Lower lobe of right lung (tissue), 2 donors: ENCODE data around the gene SORBS2. TPM values are rescaled to one million over a fixed set of nuclear protein-coding genes. Genes with fewer than 3 reads are reported as not detected.

ENCODE experiments used
- ATAC-seq, 2 donors: fragments of 200-7000 bp; cut with Tn5 transposase; one replicate each; pipeline ENCODE4 v1.9.1; 2020 to 2022; ENCODE audit warnings: mild to moderate bottlenecking in 2 of 2, moderate library complexity in 2 of 2
- DNase-seq: peaks from one replicate; pipeline ENCODE4 v3.0.0-alpha.2; 2020
- H3K27ac ChIP-seq: fragments of 200-600 bp; one replicate; pipeline ENCODE4 v1.8.0; 2022
- H3K27me3 ChIP-seq: fragments of 200-600 bp; one replicate; pipeline ENCODE4 v1.8.0; 2022; ENCODE audit warnings: low read depth
- H3K36me3 ChIP-seq: fragments of 200-600 bp; one replicate; pipeline ENCODE4 v1.8.0; 2022; ENCODE audit warnings: mild to moderate bottlenecking
- H3K4me1 ChIP-seq: fragments of 200-600 bp; one replicate; pipeline ENCODE4 v1.8.0; 2022
- H3K4me3 ChIP-seq: fragments of 200-600 bp; one replicate; pipeline ENCODE4 v1.8.0; 2022; ENCODE audit warnings: mild to moderate bottlenecking
- H3K9me3 ChIP-seq: fragments of 200-600 bp; one replicate; pipeline ENCODE4 v1.8.0; 2022
- intact Hi-C: fragments of 100-400 bp; cut with DNase I; formaldehyde crosslinking; loops from one replicate; pipeline ENCODE4 v1.11.0; 2022
- total RNA-seq: library from RNA; stranded (reverse); fragmentation: NEBNext Ultra II Directional; extraction: Animal tissue kit (Norgen Biotek cat#: 25700); gene quantifications from one replicate; pipeline ENCODE4 v1.2.1, GENCODE V29; 2021
- TF ChIP-seq, protein P1 (sequence below): fragments of 200-600 bp; IDR thresholded peaks from one replicate; pipeline ENCODE4 v1.8.0; 2022; ENCODE audit warnings: antibody characterized with exemption, mild to moderate bottlenecking
- donor health status: DM: no; HTN: yes; CAD: no; lungs with severe emphysema.

SORBS2 gene
- total RNA-seq, 1 donor from 2014 or later = 49.3 TPM

DNA sequence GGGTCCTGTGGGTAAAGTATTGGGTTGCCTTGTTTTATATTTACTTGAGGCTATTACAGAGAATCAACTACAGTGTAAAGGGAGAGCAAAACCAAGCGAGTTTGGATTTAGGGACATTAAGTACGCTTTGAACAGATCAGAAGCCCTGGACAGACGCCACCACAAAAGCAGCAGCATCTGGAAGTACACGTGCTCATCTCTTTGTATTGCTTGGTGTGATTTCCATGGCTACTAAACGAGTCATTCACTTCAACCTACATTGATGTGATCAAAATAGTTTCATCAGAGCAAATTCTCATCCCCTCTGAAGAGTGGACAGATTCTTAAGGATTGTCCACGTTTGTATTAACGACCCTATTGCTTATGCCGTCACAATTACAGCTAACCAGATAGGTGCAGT is 85.1 kb downstream of the SORBS2 start:
- Histone ChIP-seq H3K36me3 (no peaks in the 10 kb centered on the region), H3K4me3 (no peak overlapping the region), H3K9me3 (no peaks in the 10 kb centered on the region), H3K4me1 (peaks cover 36% of the 10 kb centered on the region), H3K27ac (no peak overlapping the region), H3K27me3 (no peaks in the 10 kb centered on the region)
- TF ChIP-seq, protein P1, sequence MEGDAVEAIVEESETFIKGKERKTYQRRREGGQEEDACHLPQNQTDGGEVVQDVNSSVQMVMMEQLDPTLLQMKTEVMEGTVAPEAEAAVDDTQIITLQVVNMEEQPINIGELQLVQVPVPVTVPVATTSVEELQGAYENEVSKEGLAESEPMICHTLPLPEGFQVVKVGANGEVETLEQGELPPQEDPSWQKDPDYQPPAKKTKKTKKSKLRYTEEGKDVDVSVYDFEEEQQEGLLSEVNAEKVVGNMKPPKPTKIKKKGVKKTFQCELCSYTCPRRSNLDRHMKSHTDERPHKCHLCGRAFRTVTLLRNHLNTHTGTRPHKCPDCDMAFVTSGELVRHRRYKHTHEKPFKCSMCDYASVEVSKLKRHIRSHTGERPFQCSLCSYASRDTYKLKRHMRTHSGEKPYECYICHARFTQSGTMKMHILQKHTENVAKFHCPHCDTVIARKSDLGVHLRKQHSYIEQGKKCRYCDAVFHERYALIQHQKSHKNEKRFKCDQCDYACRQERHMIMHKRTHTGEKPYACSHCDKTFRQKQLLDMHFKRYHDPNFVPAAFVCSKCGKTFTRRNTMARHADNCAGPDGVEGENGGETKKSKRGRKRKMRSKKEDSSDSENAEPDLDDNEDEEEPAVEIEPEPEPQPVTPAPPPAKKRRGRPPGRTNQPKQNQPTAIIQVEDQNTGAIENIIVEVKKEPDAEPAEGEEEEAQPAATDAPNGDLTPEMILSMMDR = no peak
- DNase-seq (no peak), ATAC-seq (no peak)
- intact Hi-C loops = no loop called here

DNA sequence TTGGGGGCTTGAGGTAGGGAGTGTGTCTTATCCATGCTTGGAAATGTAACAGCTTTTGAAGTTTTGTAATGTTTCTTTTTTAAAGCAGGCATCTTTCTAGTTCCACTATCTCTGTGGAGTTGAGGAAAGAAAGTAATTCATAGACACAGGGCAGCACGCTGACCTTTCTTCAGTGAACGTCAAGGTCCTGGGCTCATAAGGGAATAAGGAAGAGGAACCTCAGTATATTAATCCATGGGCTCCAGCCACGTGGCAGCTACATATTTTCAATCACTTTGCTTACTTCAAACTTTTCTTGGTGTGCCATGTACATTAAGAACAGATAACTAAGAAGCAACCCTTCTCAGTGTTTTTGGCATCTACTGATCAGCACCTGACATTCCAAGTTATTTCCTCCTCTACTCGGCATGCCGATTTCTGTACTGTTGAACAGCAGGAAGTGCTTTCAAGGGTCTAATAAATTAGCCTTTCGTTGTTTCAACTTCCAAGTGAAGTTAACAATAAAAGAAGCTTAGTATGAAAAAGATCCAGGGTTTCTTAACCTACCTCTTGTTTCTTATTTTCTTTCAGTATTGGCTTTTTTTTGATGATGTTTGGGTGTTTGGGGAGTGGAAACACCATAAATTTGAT is 88.2 kb downstream of the SORBS2 start:
- Histone ChIP-seq H3K27ac (peak overlapping the region; percentile 39), H3K27me3 (no peaks in the 10 kb centered on the region), H3K4me3 (no peak overlapping the region), H3K9me3 (no peaks in the 10 kb centered on the region), H3K4me1 (peaks cover 45% of the 10 kb centered on the region), H3K36me3 (no peaks in the 10 kb centered on the region)
- DNase-seq (no peak), ATAC-seq (no peak)
- intact Hi-C loops = no loop called here
- TF ChIP-seq, protein P1 = no peak

DNA sequence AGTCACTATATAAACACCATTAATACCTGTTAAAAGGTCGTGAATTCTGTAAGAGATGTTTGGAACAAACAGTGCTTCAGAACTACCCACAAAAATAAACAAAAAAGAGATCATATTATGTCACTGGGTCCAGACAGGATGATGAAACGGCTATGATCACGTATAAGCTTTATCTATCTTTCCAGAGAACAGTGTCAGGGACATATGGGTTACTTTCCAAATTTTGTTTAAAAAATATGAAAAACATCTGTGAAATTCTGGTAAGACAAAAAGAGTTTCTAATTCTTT is 90.0 kb downstream of the SORBS2 start:
- Histone ChIP-seq H3K27ac (peak overlapping the region; percentile 74), H3K36me3 (no peaks in the 10 kb centered on the region), H3K4me1 (peaks cover 56% of the 10 kb centered on the region), H3K9me3 (no peaks in the 10 kb centered on the region), H3K27me3 (no peaks in the 10 kb centered on the region), H3K4me3 (no peak overlapping the region)
- ATAC-seq = peak in 1 of 2 donors; percentile 35
- DNase-seq = no peak
- intact Hi-C loops = no loop called here
- TF ChIP-seq, protein P1 = no peak

GRCh38 chr4:185721190-185722028 is 90.6 kb downstream of the SORBS2 start:
- H3K4me1 ChIP-seq = peaks cover 60% of the 10 kb centered on the region
- no peak for DNase-seq

GRCh38 chr4:185719500-185719858 is 92.5 kb downstream of the SORBS2 start:
- no peak for ATAC-seq
- no peak for DNase-seq
- Histone ChIP-seq H3K9me3 (no peaks in the 10 kb centered on the region), H3K4me1 (peaks cover 70% of the 10 kb centered on the region), H3K27ac (peak overlapping the region; percentile 44), H3K4me3 (no peak overlapping the region), H3K36me3 (no peaks in the 10 kb centered on the region), H3K27me3 (no peaks in the 10 kb centered on the region)
- TF ChIP-seq, protein P1 = no peak
- intact Hi-C loops = no loop called here

More at GRCh38 chr4:185721190-185722028, 90.6 kb downstream of the SORBS2 start:
- Histone ChIP-seq H3K9me3 (no peaks in the 10 kb centered on the region), H3K4me3 (no peak overlapping the region), H3K27ac (peak overlapping the region; percentile 74), H3K27me3 (no peaks in the 10 kb centered on the region), H3K36me3 (no peaks in the 10 kb centered on the region)
- intact Hi-C loops = no loop called here
- TF ChIP-seq, protein P1 = no peak
- ATAC-seq = no peak
